ENCODE data around the gene HTATSF1. TPM values are rescaled to one million over a fixed set of nuclear protein-coding genes. Genes with fewer than 3 reads are reported as not detected.

HTATSF1 gene
- total RNA-seq, 4 donors from 2014 or later, result 23.5 to 46.9 (median 41.9) TPM

DNA sequence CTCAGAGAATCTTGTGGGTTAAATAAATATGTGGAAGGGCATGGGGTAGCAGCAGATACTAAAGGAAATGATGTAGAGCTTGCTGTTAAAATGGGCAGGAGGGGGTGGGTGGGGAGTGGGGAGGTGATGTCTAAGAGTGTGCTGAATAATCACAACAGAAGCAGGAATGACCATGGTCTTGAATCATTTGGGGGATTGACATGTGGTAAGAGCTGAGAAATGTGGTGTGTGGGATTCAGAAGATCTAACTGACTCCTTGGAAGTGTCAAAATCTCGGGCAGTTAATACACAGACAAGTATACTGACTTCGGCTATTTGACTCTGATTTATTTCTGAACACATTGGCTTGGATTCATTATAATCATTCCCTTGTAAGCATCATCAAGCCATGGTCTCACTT is 41.4 kb downstream of the HTATSF1 start:
- Histone ChIP-seq H3K4me3 (no peak overlapping the region), H3K36me3 (no peaks in the 10 kb centered on the region), H3K4me1 (no peaks in the 10 kb centered on the region), H3K27me3 (no peaks in the 10 kb centered on the region), H3K9me3 (no peaks in the 10 kb centered on the region), H3K27ac (no peak overlapping the region)
- TF ChIP-seq, protein P1, sequence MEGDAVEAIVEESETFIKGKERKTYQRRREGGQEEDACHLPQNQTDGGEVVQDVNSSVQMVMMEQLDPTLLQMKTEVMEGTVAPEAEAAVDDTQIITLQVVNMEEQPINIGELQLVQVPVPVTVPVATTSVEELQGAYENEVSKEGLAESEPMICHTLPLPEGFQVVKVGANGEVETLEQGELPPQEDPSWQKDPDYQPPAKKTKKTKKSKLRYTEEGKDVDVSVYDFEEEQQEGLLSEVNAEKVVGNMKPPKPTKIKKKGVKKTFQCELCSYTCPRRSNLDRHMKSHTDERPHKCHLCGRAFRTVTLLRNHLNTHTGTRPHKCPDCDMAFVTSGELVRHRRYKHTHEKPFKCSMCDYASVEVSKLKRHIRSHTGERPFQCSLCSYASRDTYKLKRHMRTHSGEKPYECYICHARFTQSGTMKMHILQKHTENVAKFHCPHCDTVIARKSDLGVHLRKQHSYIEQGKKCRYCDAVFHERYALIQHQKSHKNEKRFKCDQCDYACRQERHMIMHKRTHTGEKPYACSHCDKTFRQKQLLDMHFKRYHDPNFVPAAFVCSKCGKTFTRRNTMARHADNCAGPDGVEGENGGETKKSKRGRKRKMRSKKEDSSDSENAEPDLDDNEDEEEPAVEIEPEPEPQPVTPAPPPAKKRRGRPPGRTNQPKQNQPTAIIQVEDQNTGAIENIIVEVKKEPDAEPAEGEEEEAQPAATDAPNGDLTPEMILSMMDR (IDR thresholded peaks at IDR 0.05), result no peak
- TF ChIP-seq POLR2A (IDR thresholded peaks at IDR 0.05), result no peak
- WGBS, 2 donors, result 69% methylated on average over 2 of the region's 2 CpGs; no CpG with 5 or more reads in 1 of the 2 donors
- no peak for DNase-seq
- intact Hi-C loops (cut with DNase I), result no loop called here

DNA sequence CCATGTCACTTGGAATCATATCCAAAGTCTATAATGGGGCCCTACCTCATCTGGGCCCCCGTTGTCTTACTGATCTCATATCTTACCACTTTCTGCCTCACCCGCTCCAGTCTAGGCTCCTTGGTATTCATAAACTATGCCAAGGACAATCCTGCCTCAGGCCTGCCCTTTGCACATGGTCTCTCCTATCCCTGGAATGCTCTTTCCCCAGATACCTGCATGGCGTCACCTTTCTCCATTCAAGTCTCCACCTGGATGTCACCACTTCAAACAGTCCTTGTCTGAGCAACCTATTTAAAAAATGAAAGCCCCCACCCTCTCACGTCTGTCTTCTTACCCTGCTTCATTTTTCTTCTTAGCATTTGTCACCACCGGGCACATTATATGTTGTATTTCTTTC is 42.8 kb downstream of the HTATSF1 start:
- DNase-seq, result no peak
- TF ChIP-seq, protein P1 (IDR thresholded peaks at IDR 0.05), result no peak
- TF ChIP-seq POLR2A (IDR thresholded peaks at IDR 0.05), result no peak
- intact Hi-C loops (cut with DNase I), result no loop called here
- no peak overlapping the region for H3K4me3 ChIP-seq
- no peaks in the 10 kb centered on the region for H3K36me3 ChIP-seq
- WGBS, 2 donors, result 65 to 87% methylated on average over 5 of the region's 5 CpGs
- no peaks in the 10 kb centered on the region for H3K4me1 ChIP-seq
- no peaks in the 10 kb centered on the region for H3K9me3 ChIP-seq
- no peaks in the 10 kb centered on the region for H3K27me3 ChIP-seq
- H3K27ac ChIP-seq, result no peak overlapping the region

DNA sequence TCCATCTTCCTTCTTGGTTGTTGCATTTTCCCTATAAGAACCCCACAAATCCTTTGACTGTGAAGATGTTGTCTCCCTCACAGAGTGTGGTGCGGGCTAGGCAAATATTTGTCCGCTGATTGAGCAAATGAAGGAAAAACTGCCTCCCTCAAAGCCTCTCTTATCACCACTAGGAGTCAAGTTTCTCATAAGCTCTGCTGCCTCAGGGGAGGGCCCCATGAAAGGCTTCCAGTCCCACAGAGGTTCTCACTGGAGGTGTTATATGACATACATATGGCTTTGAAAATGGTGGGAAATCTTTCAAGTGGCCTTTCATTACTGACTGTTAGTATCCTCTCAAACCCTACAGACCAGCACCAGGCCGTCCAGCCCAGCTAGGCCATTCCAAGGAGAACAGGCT is 43.9 kb downstream of the HTATSF1 start:
- H3K27ac ChIP-seq, result no peak overlapping the region
- H3K9me3 ChIP-seq, result no peaks in the 10 kb centered on the region
- no peak overlapping the region for H3K4me3 ChIP-seq
- intact Hi-C loops (cut with DNase I), result no loop called here
- H3K27me3 ChIP-seq, result no peaks in the 10 kb centered on the region
- DNase-seq, result no peak
- H3K36me3 ChIP-seq, result no peaks in the 10 kb centered on the region
- TF ChIP-seq, protein P1 (IDR thresholded peaks at IDR 0.05), result no peak
- no peak for TF ChIP-seq POLR2A (IDR thresholded peaks at IDR 0.05)
- 93% methylated on average over 3 of the region's 3 CpGs; no CpG with 5 or more reads in 1 of the 2 donors for WGBS, 2 donors
- H3K4me1 ChIP-seq, result no peaks in the 10 kb centered on the region

DNA sequence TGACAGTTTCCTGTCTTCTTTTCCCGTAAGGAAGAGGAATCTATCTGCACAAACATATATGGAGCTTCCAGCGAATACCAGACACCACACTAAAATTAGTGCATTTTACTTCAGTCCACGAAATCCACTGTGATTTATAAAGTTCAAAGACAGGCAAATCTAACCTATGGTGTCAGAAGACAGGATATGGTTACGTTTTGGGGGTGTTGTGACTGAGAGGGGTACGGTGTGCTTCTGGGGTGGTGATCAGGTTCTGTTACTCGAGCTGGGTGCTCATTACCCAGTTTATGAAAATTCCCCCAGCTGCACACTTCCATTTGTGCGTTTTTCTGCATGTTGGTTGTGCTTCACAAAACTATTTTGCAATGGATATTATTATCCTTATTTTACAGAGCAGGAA is 44.9 kb downstream of the HTATSF1 start:
- Histone ChIP-seq H3K27ac (no peak overlapping the region), H3K27me3 (no peaks in the 10 kb centered on the region), H3K4me1 (no peaks in the 10 kb centered on the region), H3K9me3 (no peaks in the 10 kb centered on the region), H3K4me3 (no peak overlapping the region), H3K36me3 (no peaks in the 10 kb centered on the region)
- TF ChIP-seq, protein P1 (IDR thresholded peaks at IDR 0.05), result no peak
- no peak for TF ChIP-seq POLR2A (IDR thresholded peaks at IDR 0.05)
- DNase-seq, result no peak
- WGBS, 2 donors, result 63 to 72% methylated on average over 7 of the region's 7 CpGs
- intact Hi-C loops (cut with DNase I), result no loop called here

DNA sequence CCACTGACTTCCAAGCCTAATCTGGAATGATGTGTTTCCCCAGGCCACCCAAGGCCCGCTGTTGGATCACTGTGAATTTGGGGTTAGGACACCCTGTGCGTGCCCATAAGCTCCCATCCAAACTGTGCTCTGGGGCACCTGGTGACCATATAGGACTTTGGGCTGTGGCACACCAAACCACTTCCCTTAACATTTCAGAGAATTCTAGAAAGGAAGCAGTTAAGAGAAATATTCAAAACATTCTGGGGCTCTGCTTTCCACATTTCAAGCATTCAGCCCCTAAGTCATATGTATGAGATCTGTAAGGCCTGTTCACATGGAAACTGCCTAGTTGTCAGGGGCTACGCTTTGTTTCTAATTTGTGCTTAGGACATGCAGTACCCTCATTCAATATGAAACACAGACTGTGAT is 49.0 kb downstream of the HTATSF1 start:
- intact Hi-C loops (cut with DNase I), result no loop called here
- H3K27ac ChIP-seq, result no peak overlapping the region
- H3K36me3 ChIP-seq, result no peaks in the 10 kb centered on the region
- no peaks in the 10 kb centered on the region for H3K4me1 ChIP-seq
- 84 to 100% methylated on average over 1 to 2 of the region's 3 CpGs for WGBS, 2 donors
- no peak overlapping the region for H3K4me3 ChIP-seq
- H3K27me3 ChIP-seq, result no peaks in the 10 kb centered on the region
- TF ChIP-seq POLR2A (IDR thresholded peaks at IDR 0.05), result no peak
- TF ChIP-seq, protein P1 (IDR thresholded peaks at IDR 0.05), result no peak
- no peak for DNase-seq
- no peaks in the 10 kb centered on the region for H3K9me3 ChIP-seq
